Neutrophil (primary cell): ENCODE data around the gene PHF14.
A peak's percentile ranks its signal among the peaks of the same experiment; 100 is the strongest.
"Not testable (repeated sequence)": the region's sequence is repeated elsewhere in the genome, so short reads cannot be mapped to it uniquely, and the experiment has no call there.

ENCODE experiments used
- H3K27ac ChIP-seq: fragments of 200-600 bp; sonication (generic); 2 replicates; pipeline ENCODE4 v1.5.1; 2016; ENCODE audit warnings: mild to moderate bottlenecking, moderate library complexity
- H3K27me3 ChIP-seq: fragments of 200-600 bp; sonication (generic); 2 replicates; pipeline ENCODE4 v1.6.0; 2016; ENCODE audit warnings: mild to moderate bottlenecking
- H3K36me3 ChIP-seq: fragments of 200-600 bp; sonication (generic); 2 replicates; pipeline ENCODE4 v1.5.1; 2017
- H3K4me1 ChIP-seq, 2 experiments: fragments of 200-600 bp in 1 of 2; sonication (generic) in 1 of 2; 1 replicate in 1 of 2; 2 replicates in 1 of 2; pipeline versions ENCODE4 v1.5.1 to v1.6.1; 2013 to 2016; ENCODE audit warnings: low read depth in 1 of 2, low read length in 1 of 2, mild to moderate bottlenecking in 1 of 2, moderate library complexity in 1 of 2; ENCODE audit not compliant: control insufficient read depth in 1 of 2, insufficient read depth in 1 of 2
- H3K4me3 ChIP-seq, 2 experiments: fragments of 200-600 bp in 1 of 2; sonication (generic) in 1 of 2; 1 replicate in 1 of 2; 2 replicates in 1 of 2; pipeline ENCODE4 v1.5.1; 2013 to 2016; ENCODE audit warnings: low read depth in 1 of 2, low read length in 1 of 2, mild to moderate bottlenecking in 1 of 2, moderate library complexity in 1 of 2
- H3K9me3 ChIP-seq: fragments of 200-600 bp; sonication (generic); 2 replicates; pipeline ENCODE4 v1.5.1; 2016
- CTCF ChIP-seq: fragments of 200-600 bp; sonication (generic); IDR thresholded peaks from 2 replicates; pipeline ENCODE4 v1.5.1; 2016; ENCODE audit warnings: antibody characterized with exemption

PHF14 gene

DNA sequence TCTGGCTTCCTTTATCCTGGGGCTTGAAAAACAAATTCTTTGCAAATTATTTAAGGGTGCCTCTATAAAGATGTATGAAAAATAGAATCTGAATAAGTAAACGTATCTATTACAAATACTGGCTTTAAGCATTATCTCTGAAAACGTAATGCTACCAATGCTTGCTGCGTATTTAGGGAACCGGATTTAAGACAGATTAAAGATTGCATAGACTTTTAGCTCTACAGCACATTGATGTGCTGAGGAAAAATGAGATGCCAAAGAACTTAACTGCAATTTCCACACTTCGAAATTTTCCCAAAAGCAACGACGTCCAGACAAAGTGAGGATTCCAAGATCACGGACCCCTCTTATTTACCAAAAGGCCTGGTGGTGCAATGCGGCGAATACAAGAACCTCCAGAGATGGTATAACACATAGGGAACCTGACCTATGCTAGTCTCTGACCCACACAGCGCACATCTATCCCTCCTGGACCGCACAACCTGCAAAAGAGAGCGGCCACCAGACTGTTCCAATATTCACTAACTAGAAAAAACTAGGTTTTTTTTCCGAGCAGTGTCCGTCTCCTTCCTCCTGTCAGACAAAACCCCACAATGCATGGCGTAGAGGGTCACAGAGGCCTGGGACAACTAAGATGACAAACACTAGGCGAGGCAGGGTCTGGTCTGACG is 34.3 kb upstream of the PHF14 start:
- TF ChIP-seq CTCF = no peak
- H3K27me3 ChIP-seq = no peaks in the 10 kb centered on the region

GRCh38 chr7:10939911-10940703 is 33.6 kb upstream of the PHF14 start:
- peaks cover 21 to 22% of the 10 kb centered on the region in 2 experiments for H3K4me1 ChIP-seq
- no peak for TF ChIP-seq CTCF

More for the DNA sequence above, 34.3 kb upstream of the PHF14 start:
- H3K36me3 ChIP-seq = peaks cover 29% of the 10 kb centered on the region
- peaks cover 21 to 22% of the 10 kb centered on the region in 2 experiments for H3K4me1 ChIP-seq
- H3K27ac ChIP-seq = peak overlapping the region; percentile 93
- H3K9me3 ChIP-seq = no peaks in the 10 kb centered on the region
- peak overlapping the region; percentile 66 to 90 for H3K4me3 ChIP-seq

GRCh38 chr7:10940704-10941355 is 32.8 kb upstream of the PHF14 start:
- Histone ChIP-seq H3K27me3 (no peaks in the 10 kb centered on the region), H3K36me3 (peaks cover 19% of the 10 kb centered on the region), H3K27ac (peak overlapping the region; percentile 93), H3K9me3 (no peaks in the 10 kb centered on the region), H3K4me1 (peaks cover 21 to 22% of the 10 kb centered on the region in 2 experiments), H3K4me3 (peak overlapping the region; percentile 66 to 90)
- TF ChIP-seq CTCF = no peak

More at GRCh38 chr7:10939911-10940703, 33.6 kb upstream of the PHF14 start:
- Histone ChIP-seq H3K4me3 (peak overlapping the region; percentile 66 to 90), H3K27me3 (no peaks in the 10 kb centered on the region), H3K9me3 (no peaks in the 10 kb centered on the region), H3K36me3 (peaks cover 26% of the 10 kb centered on the region), H3K27ac (peak overlapping the region; percentile 93)

DNA sequence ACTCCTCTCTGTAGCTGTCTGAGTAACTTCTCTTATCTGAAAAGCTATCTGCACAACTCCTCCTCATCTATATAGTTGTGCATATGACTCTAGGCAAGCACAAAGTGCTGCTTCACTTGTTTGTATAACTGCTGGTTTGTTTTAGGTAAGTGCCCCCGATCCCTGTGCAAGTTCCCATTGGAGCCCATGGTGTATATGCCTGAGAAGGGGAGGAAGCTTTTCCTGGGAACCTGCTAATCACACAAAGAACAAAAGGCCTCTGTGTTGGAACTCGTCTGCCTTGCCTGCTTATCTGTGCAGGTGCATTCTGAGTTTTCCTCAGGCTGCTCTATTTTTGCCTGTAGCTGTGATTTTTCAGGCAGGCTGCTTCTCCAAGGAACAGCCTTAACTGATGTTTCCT is 23.2 kb upstream of the PHF14 start:
- Histone ChIP-seq H3K4me3 (no peak overlapping the region), H3K27me3 (no peaks in the 10 kb centered on the region), H3K9me3 (no peaks in the 10 kb centered on the region), H3K27ac (no peak overlapping the region), H3K4me1 (no peaks in the 10 kb centered on the region), H3K36me3 (no peaks in the 10 kb centered on the region)
- TF ChIP-seq CTCF = no peak

GRCh38 chr7:10950974-10951578 is 22.6 kb upstream of the PHF14 start:
- not testable (repeated sequence) for H3K36me3 ChIP-seq, H3K4me1 ChIP-seq, H3K9me3 ChIP-seq, H3K27me3 ChIP-seq, H3K27ac ChIP-seq, H3K4me3 ChIP-seq
